ENCODE results near the gene C3.

C3 gene

GRCh38 chr19:6744381-6745301 lies 24.2 kb upstream of the C3 start:
- no peak for DNase-seq

- no peak for DNase-seq
Observed at GRCh38 chr19:6743714-6744380, 23.4 kb upstream of the C3 start.

GRCh38 chr19:6743066-6743465 lies 22.6 kb upstream of the C3 start:
- no peak for DNase-seq

- peak; percentile 12 for DNase-seq
Observed at GRCh38 chr19:6740589-6741343, 20.3 kb upstream of the C3 start.

GRCh38 chr19:6739883-6740588 lies 19.6 kb upstream of the C3 start:
- no peak for DNase-seq

GRCh38 chr19:6739390-6739882 lies 19.0 kb upstream of the C3 start, which contains the start of gene TRIP10:
TSS of gene TRIP10 (plus strand) at chr19:6739680. CDS start at chr19:6739762, 82 bp downstream.
- DNase-seq, result peak; percentile 59

GRCh38 chr19:6738787-6739389 lies 18.4 kb upstream of the C3 start:
- DNase-seq, result peak; percentile 54

GRCh38 chr19:6737873-6738786 lies 17.7 kb upstream of the C3 start:
- DNase-seq, result peak; percentile 41

GRCh38 chr19:6737284-6737872 lies 16.9 kb upstream of the C3 start, which contains the start of gene GPR108:
TSS of gene GPR108 (minus strand) at chr19:6737580. CDS start at chr19:6737576, 4 bp downstream.
- DNase-seq, result peak; percentile 99

- no peak for DNase-seq
Observed at GRCh38 chr19:6736917-6737283, 16.4 kb upstream of the C3 start.

GRCh38 chr19:6736169-6736916 lies 15.9 kb upstream of the C3 start:
- no peak for DNase-seq

GRCh38 chr19:6735181-6735911 lies 14.9 kb upstream of the C3 start:
- DNase-seq, result no peak

GRCh38 chr19:6734096-6734696 lies 13.7 kb upstream of the C3 start:
- DNase-seq, result no peak

- DNase-seq, result no peak
Observed at GRCh38 chr19:6733338-6734095, 13.1 kb upstream of the C3 start.

GRCh38 chr19:6732803-6733337 lies 12.4 kb upstream of the C3 start:
- no peak for DNase-seq

- DNase-seq, result no peak
Observed at GRCh38 chr19:6731822-6732221, 11.4 kb upstream of the C3 start.

GRCh38 chr19:6730941-6731670 lies 10.7 kb upstream of the C3 start:
- DNase-seq, result no peak
